ENCODE measurements around the gene DIAPH2. TPM values are rescaled to one million over a fixed set of nuclear protein-coding genes. Genes with fewer than 3 reads are reported as not detected.

Gene DIAPH2
- total RNA-seq, 2 donors from 2014 or later = 21.5 to 51.8 TPM

- no peak for DNase-seq
- peaks cover 12% of the 10 kb centered on the region for H3K36me3 Mint-ChIP-seq (ENCODE audit: low read depth)
- peak; percentile 72 for TF ChIP-seq CTCF (conservative IDR thresholded peaks at IDR 0.05)
- H3K4me1 Mint-ChIP-seq = peaks cover 10% of the 10 kb centered on the region
- H3K9me3 Mint-ChIP-seq = peaks cover 5% of the 10 kb centered on the region
- Histone ChIP-seq H3K27ac (ENCODE audit: low read depth, low read length) (no peak overlapping the region), H3K27me3 (ENCODE audit: control insufficient read depth, insufficient read depth, low read length, poor library complexity, severe bottlenecking) (no peaks in the 10 kb centered on the region), H3K9ac (ENCODE audit: extremely low read depth, low read length, poor library complexity, severe bottlenecking) (no peak overlapping the region), H3K9me3 (ENCODE audit: control insufficient read depth, low read length) (no peaks in the 10 kb centered on the region), H3K4me1 (ENCODE audit: control insufficient read depth, insufficient read depth, low read length) (no peaks in the 10 kb centered on the region), H3K36me3 (ENCODE audit: control insufficient read depth, insufficient read depth, low read length) (no peaks in the 10 kb centered on the region), H3K4me3 (ENCODE audit: low read length) (no peak overlapping the region)
- H3K27ac Mint-ChIP-seq = peak overlapping the region; percentile 74
- 39% methylated on average over 2 of the region's 2 CpGs; no CpG with 5 or more reads in 1 of the 2 experiments for WGBS, 2 experiments (ENCODE audit: insufficient coverage in 1 of 2, insufficient read length in 1 of 2)
- no peaks in the 10 kb centered on the region for H3K27me3 Mint-ChIP-seq (ENCODE audit: insufficient read depth)
- no peak overlapping the region for H3K4me3 Mint-ChIP-seq
These were observed 341.8 kb downstream of the DIAPH2 start for GRCh38 chrX:97026406-97026805.

GRCh38 chrX:97027384-97027922, 342.8 kb downstream of the DIAPH2 start:
- H3K4me1 ChIP-seq (ENCODE audit: control insufficient read depth, insufficient read depth, low read length) = no peaks in the 10 kb centered on the region
- TF ChIP-seq CTCF (conservative IDR thresholded peaks at IDR 0.05) = no peak
- H3K9ac ChIP-seq (ENCODE audit: extremely low read depth, low read length, poor library complexity, severe bottlenecking) = no peak overlapping the region
- H3K36me3 Mint-ChIP-seq (ENCODE audit: low read depth) = peaks cover 12% of the 10 kb centered on the region
- no peak for DNase-seq
- no peaks in the 10 kb centered on the region for H3K27me3 Mint-ChIP-seq (ENCODE audit: insufficient read depth)
- H3K36me3 ChIP-seq (ENCODE audit: control insufficient read depth, insufficient read depth, low read length) = no peaks in the 10 kb centered on the region
- WGBS, 2 experiments (ENCODE audit: insufficient coverage in 1 of 2, insufficient read length in 1 of 2) = 63% methylated on average over 6 of the region's 6 CpGs; no CpG with 5 or more reads in 1 of the 2 experiments
- no peak overlapping the region for H3K4me3 ChIP-seq (ENCODE audit: low read length)
- peaks cover 10% of the 10 kb centered on the region for H3K4me1 Mint-ChIP-seq
- H3K9me3 ChIP-seq (ENCODE audit: control insufficient read depth, low read length) = no peaks in the 10 kb centered on the region
- H3K4me3 Mint-ChIP-seq = no peak overlapping the region
- peak overlapping the region; percentile 82 for H3K27ac Mint-ChIP-seq
- H3K27ac ChIP-seq (ENCODE audit: low read depth, low read length) = peak overlapping the region; percentile 85
- no peaks in the 10 kb centered on the region for H3K27me3 ChIP-seq (ENCODE audit: control insufficient read depth, insufficient read depth, low read length, poor library complexity, severe bottlenecking)
- peaks cover 5% of the 10 kb centered on the region for H3K9me3 Mint-ChIP-seq

- Histone ChIP-seq H3K9me3 (ENCODE audit: control insufficient read depth, low read length) (no peaks in the 10 kb centered on the region), H3K27me3 (ENCODE audit: control insufficient read depth, insufficient read depth, low read length, poor library complexity, severe bottlenecking) (no peaks in the 10 kb centered on the region), H3K36me3 (ENCODE audit: control insufficient read depth, insufficient read depth, low read length) (no peaks in the 10 kb centered on the region), H3K27ac (ENCODE audit: low read depth, low read length) (no peak overlapping the region), H3K4me1 (ENCODE audit: control insufficient read depth, insufficient read depth, low read length) (no peaks in the 10 kb centered on the region), H3K4me3 (ENCODE audit: low read length) (no peak overlapping the region), H3K9ac (ENCODE audit: extremely low read depth, low read length, poor library complexity, severe bottlenecking) (no peak overlapping the region)
- DNase-seq = no peak
- peaks cover 10% of the 10 kb centered on the region for H3K4me1 Mint-ChIP-seq
- WGBS, 2 experiments (ENCODE audit: insufficient coverage in 1 of 2, insufficient read length in 1 of 2) = 92 to 100% methylated on average over 2 of the region's 2 CpGs
- H3K36me3 Mint-ChIP-seq (ENCODE audit: low read depth) = peaks cover 7% of the 10 kb centered on the region
- no peak overlapping the region for H3K4me3 Mint-ChIP-seq
- no peak for TF ChIP-seq CTCF (conservative IDR thresholded peaks at IDR 0.05)
- no peaks in the 10 kb centered on the region for H3K27me3 Mint-ChIP-seq (ENCODE audit: insufficient read depth)
- H3K27ac Mint-ChIP-seq = no peak overlapping the region
- peaks cover 1% of the 10 kb centered on the region for H3K9me3 Mint-ChIP-seq
These were observed 345.8 kb downstream of the DIAPH2 start for GRCh38 chrX:97030463-97030862.
